MM.1S (cell line): ENCODE results near the gene NUDT22.

Source experiments
- EZH2 ChIP-seq: fragments of 300-600 bp; sonication (generic); optimal IDR thresholded peaks from 2 replicates; pipeline ENCODE3; 2017; ENCODE audit warnings: low read depth, mild to moderate bottlenecking, antibody characterized with exemption, low read length, mixed read lengths
- EZH2phosphoT487 ChIP-seq: fragments of 300-600 bp; sonication (generic); IDR thresholded peaks from 2 replicates; pipeline ENCODE4 v1.6.1; 2018; ENCODE audit warnings: antibody characterized with exemption, low read length
- TF ChIP-seq, protein P1 (sequence below): fragments of 300-600 bp; sonication (generic); IDR thresholded peaks from 2 replicates; pipeline ENCODE4 v1.5.1; 2016; ENCODE audit warnings: antibody characterized with exemption, low read length, mixed read lengths

DNA sequence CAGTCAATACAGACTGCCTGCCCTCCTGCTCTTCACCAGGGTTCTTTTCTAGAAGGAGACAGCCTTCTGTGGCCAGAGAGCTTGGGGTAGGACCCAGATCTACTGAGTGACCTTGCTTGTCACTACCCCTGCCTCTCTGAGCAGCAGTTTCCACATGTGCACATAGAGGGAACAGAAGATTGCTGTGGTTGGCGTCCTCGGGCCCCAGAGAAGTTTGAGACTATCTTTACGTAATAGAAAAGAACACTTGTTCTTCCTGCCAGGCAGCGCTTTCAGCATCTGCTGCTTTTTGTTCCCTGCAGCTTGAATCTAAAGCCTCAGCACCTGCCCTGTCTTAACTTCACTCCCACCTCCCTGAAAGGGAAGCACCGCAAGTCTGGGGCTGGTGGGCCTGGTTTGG, 12.9 kb downstream of the NUDT22 start:
- TF ChIP-seq, protein P1, sequence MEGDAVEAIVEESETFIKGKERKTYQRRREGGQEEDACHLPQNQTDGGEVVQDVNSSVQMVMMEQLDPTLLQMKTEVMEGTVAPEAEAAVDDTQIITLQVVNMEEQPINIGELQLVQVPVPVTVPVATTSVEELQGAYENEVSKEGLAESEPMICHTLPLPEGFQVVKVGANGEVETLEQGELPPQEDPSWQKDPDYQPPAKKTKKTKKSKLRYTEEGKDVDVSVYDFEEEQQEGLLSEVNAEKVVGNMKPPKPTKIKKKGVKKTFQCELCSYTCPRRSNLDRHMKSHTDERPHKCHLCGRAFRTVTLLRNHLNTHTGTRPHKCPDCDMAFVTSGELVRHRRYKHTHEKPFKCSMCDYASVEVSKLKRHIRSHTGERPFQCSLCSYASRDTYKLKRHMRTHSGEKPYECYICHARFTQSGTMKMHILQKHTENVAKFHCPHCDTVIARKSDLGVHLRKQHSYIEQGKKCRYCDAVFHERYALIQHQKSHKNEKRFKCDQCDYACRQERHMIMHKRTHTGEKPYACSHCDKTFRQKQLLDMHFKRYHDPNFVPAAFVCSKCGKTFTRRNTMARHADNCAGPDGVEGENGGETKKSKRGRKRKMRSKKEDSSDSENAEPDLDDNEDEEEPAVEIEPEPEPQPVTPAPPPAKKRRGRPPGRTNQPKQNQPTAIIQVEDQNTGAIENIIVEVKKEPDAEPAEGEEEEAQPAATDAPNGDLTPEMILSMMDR: no peak
- no peak for TF ChIP-seq EZH2
- TF ChIP-seq EZH2phosphoT487: no peak
